Right cardiac atrium (tissue), 5 donors: ENCODE data around the gene GTF3C1. TPM values are rescaled to one million over a fixed set of nuclear protein-coding genes. Genes with fewer than 3 reads are reported as not detected.
"Not testable (repeated sequence)": the region's sequence is repeated elsewhere in the genome, so short reads cannot be mapped to it uniquely, and the experiment has no call there.

Experiments used
- ATAC-seq, 2 donors: fragments of 200-7000 bp; cut with Tn5 transposase; one replicate each; pipeline versions ENCODE4 v1.8.0 to v1.9.1; 2020; ENCODE audit warnings: moderate library complexity in 2 of 2, mild to moderate bottlenecking in 1 of 2
- DNase-seq, 3 donors: peaks; one replicate each; pipeline ENCODE4 v3.0.0-alpha.2; 2020
- H3K27ac ChIP-seq: one replicate; pipeline ENCODE4 v1.5.1; 2013; ENCODE audit warnings: mild to moderate bottlenecking, low read length, control low read depth, moderate library complexity
- H3K27me3 ChIP-seq: one replicate; pipeline ENCODE4 v1.6.1; 2013; ENCODE audit not compliant: control insufficient read depth, insufficient read depth
- H3K4me1 ChIP-seq: one replicate; pipeline ENCODE4 v1.6.1; 2013; ENCODE audit warnings: low read length; ENCODE audit not compliant: control insufficient read depth, insufficient read depth
- H3K4me3 ChIP-seq: one replicate; pipeline ENCODE4 v1.5.1; 2013; ENCODE audit warnings: low read length, control low read depth
- H3K9me3 ChIP-seq: one replicate; pipeline ENCODE4 v1.6.1; 2013; ENCODE audit warnings: low read length; ENCODE audit not compliant: control insufficient read depth
- WGBS: extraction: QIAGEN DNeasy Blood & Tissue Kit; methylation state at CpG from one replicate; pipeline ENCODE4 v1.1.7; 2013; 5-methylcytosine and 5-hydroxymethylcytosine counted together
- intact Hi-C, 4 donors: fragments of 100-400 bp; cut with DNase I; formaldehyde crosslinking; loops; one replicate each; pipeline versions ENCODE4 v1.11.0 to v1.14.0; 2022 to 2023
- polyA plus RNA-seq: library from polyadenylated mRNA; stranded (reverse); fragments of 200-250 nt; gene quantifications from one replicate; pipeline ENCODE4 v1.2.3, GENCODE V29; 2013
- total RNA-seq, 4 donors: library from RNA; stranded (reverse); fragmentation: NEBNext Ultra II Directional; extraction: Animal tissue kit (Norgen Biotek cat#: 25700); gene quantifications; one replicate each; pipeline ENCODE4 v1.2.1, GENCODE V29; 2021
- donor health status: healthy with polysubstance abuse.
- donor health status: DM: no; HTN: yes; CAD: no.
- donor health status: DM: no; HTN: no; CAD: no.
- donor health status: DM: no; HTN: yes; CAD: no; lungs with severe emphysema.
- donor health status: DM: yes; HTN: yes; CAD: no.

The GTF3C1 gene
- total and polyA plus RNA-seq, 5 donors = 49.0 to 58.6 (median 56.6) TPM

DNA sequence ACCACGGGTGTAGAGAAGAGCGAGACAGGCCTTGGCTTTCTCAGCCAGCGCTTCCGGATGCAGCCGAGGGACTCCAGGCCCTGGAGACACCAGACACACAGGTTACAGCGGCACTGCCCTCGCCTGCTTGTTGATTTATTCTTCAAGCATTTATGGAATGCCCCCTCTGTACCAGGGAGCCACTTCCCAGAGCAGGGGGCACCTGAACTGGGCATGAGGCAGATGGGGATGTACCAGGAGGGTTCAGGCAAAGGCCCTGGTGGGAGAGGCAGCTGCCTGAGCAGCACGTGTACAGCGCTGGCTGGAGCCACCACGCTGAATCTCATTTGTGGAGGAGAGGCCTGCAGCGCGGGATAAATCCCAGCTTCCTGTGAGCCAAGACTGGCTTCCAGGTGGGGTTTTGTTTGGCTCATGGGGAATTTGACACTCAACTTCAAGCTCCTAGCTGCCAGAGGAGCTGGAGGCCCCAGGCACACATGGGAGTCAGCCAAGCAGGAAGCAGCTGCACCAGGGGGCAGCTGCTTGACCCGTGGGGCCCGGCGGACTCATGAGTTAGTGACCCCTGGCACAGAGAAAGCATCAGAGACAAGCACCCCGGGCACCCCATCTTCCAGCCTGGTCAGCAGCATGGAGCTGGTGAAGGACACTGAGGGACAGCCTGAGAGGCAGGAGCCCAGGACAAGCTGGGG lies 88.1 kb downstream of the GTF3C1 start:
- WGBS = 65% methylated on average over 16 of the region's 16 CpGs
- no peak overlapping the region for H3K27ac ChIP-seq
- H3K9me3 ChIP-seq = no peaks in the 10 kb centered on the region
- H3K4me1 ChIP-seq = peaks cover 2% of the 10 kb centered on the region
- intact Hi-C loops = no loop called here
- no peak for ATAC-seq
- no peak overlapping the region for H3K4me3 ChIP-seq
- DNase-seq = peak in 1 of 3 donors; percentile 37
- no peaks in the 10 kb centered on the region for H3K27me3 ChIP-seq

DNA sequence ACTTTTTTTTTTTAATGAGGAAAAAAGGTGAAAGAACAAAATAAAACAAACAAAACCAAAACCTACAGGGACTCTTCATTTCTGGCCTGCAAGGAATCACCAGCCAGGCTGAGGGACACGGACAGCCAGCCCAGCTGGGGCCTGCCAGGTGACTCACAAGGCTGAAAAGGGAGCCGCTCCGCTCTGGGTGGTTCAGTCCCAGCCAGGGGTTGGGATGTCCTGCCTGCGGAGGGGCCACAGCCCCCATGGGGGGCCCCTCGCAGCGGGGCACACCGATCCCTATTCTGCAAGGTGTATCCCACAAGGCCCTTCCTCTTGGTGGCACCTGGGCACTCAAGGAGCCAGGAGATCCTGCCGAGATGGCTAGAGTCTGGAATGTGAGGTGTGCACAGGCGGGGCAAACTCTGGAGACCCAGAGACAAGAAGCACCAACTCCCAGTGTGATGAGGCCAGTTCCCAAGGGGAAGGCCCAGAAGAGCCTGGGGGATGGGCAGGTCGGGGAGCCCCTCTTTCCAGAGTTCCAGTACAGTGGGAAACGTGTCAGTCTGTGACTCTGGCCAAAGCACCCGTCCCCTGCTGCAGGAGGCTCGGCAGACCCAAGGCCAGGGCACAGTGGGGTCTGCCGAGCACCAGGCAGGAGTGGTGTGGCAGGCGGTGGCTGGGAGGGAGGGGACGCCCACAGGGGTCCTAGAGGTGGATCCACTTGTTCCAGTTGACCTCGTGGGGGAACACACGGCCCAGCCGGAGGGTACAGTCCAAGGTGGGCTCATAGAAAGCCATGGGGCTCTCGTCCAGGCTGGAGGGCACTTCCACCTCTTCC lies 88.8 kb downstream of the GTF3C1 start:
- WGBS = 72% methylated on average over 20 of the region's 20 CpGs
- no peaks in the 10 kb centered on the region for H3K9me3 ChIP-seq
- peaks cover 2% of the 10 kb centered on the region for H3K4me1 ChIP-seq
- H3K4me3 ChIP-seq = no peak overlapping the region
- H3K27me3 ChIP-seq = no peaks in the 10 kb centered on the region
- no peak for DNase-seq
- H3K27ac ChIP-seq = no peak overlapping the region
- ATAC-seq = peak in 1 of 2 donors; percentile 19
- intact Hi-C loops = no loop called here

DNA sequence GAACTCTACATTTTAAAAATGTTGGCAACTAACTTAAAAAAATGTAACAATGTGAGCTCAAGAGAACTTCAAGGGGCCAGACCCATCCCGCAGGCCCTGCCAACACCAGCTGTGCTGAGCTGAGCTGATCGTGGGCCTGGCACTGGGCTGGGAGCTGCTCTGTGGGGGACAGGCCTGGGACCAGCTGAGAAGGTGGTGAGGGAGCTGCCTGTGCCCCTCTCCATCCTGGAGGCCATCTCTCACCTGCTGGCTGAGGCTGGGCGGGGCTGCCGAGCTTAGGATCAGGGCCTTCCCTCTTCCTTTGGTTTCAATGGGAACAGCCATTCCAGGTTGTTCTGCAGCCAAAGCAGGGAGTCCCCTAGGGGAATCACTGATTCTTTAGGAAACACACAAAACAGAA lies 89.5 kb downstream of the GTF3C1 start:
- no peaks in the 10 kb centered on the region for H3K9me3 ChIP-seq
- WGBS = 47% methylated on average over 4 of the region's 4 CpGs
- peak overlapping the region; percentile 11 for H3K27ac ChIP-seq
- peaks cover 2% of the 10 kb centered on the region for H3K4me1 ChIP-seq
- intact Hi-C loops = no loop called here
- peak in 1 of 2 donors; percentile 7 for ATAC-seq
- no peak for DNase-seq
- H3K27me3 ChIP-seq = no peaks in the 10 kb centered on the region
- H3K4me3 ChIP-seq = no peak overlapping the region

- H3K27ac ChIP-seq = no peak overlapping the region
- intact Hi-C loops = loop anchor here (5.0 to 10.0 kb wide), 6 partner anchors 224 to 1624 kb away; no protein-coding TSS in a partner anchor
- no peak for DNase-seq
- WGBS = 81% methylated on average over 5 of the region's 5 CpGs
- peaks cover 2% of the 10 kb centered on the region for H3K4me1 ChIP-seq
- ATAC-seq = no peak
- no peaks in the 10 kb centered on the region for H3K27me3 ChIP-seq
- H3K4me3 ChIP-seq = no peak overlapping the region
- no peaks in the 10 kb centered on the region for H3K9me3 ChIP-seq
Observed at GRCh38 chr16:27458987-27459688, 90.6 kb downstream of the GTF3C1 start.

DNA sequence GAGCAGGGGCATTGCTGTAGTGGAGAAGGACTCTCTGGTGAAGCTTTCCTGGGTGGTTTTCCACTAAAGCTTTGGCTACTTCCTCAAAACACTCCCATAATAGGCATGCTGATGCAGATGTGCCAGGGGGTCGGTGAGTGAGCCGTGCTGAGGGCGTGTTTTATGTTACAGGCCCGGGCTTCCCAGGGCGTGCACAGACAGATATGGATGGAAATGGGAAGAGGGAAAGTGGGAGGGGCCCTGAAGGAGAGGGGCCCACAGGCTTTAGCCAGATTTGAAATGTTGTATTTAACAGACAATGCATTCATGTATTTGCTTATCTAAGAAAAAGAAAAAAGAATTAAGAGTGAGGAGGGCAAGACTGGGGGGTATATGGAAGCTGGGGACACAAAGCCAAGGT lies 91.5 kb downstream of the GTF3C1 start:
- Histone ChIP-seq H3K27me3 (no peaks in the 10 kb centered on the region), H3K4me1 (peaks cover 2% of the 10 kb centered on the region), H3K9me3 (no peaks in the 10 kb centered on the region), H3K27ac (no peak overlapping the region), H3K4me3 (no peak overlapping the region)
- intact Hi-C loops = loop anchor here (5.0 to 10.0 kb wide), 6 partner anchors 223 to 1623 kb away; no protein-coding TSS in a partner anchor
- ATAC-seq (no peak), DNase-seq (no peak)
- 63% methylated on average over 5 of the region's 5 CpGs for WGBS

DNA sequence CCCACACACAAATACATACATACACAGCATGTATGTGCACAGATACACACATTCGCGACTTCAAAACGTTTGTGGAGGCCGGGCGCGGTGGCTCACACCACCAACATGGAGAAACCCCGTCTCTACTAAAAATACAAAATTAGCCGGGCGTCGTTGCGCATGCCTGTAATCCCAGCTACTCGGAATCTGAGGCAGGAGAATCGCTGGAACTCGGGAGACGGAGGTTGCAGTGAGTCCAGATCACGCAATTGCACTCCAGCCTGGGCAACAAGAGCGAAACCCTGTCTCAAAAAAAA lies 92.2 kb downstream of the GTF3C1 start:
- H3K27ac ChIP-seq, DNase-seq, H3K4me1 ChIP-seq, H3K9me3 ChIP-seq, ATAC-seq, H3K4me3 ChIP-seq, H3K27me3 ChIP-seq: not testable (repeated sequence)
- intact Hi-C loops = loop anchor here (5.0 to 10.0 kb wide), 6 partner anchors 223 to 1623 kb away; no protein-coding TSS in a partner anchor
- WGBS = 87% methylated on average over 17 of the region's 17 CpGs

DNA sequence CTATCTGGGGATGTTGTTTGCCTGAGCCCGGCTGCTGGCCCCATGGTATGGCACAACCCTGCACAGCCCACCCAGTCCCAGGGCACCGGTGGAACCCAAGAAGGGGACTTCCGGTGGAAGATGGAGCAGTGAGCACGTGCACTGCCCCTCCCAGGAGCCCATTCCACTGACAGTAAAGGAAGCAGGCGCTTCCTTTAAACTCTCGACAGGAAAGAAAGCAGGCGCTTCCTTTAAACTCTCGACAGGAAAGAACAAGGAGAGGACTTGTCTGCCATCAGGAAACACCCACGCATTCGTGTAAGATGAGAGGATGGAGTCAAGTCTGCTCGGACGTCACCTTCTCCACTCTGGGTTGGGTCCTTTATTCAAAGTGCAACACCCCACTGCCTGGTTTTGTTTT lies 94.0 kb downstream of the GTF3C1 start:
- WGBS = 36% methylated on average over 12 of the region's 12 CpGs
- no peak overlapping the region for H3K27ac ChIP-seq
- ATAC-seq = peak; percentile 9 to 61

GRCh38 chr16:27453494-27453825 lies 96.3 kb downstream of the GTF3C1 start:
- Histone ChIP-seq H3K27me3 (no peaks in the 10 kb centered on the region), H3K4me3 (no peak overlapping the region), H3K9me3 (no peaks in the 10 kb centered on the region), H3K4me1 (no peaks in the 10 kb centered on the region), H3K27ac (no peak overlapping the region)
- WGBS = 98% methylated on average over 3 of the region's 3 CpGs
- ATAC-seq (no peak), DNase-seq (no peak)
- intact Hi-C loops = loop anchor here (10.0 kb wide), 4 partner anchors 219 to 1619 kb away; no protein-coding TSS in a partner anchor

More for the DNA sequence above, 94.0 kb downstream of the GTF3C1 start:
- no peaks in the 10 kb centered on the region for H3K9me3 ChIP-seq
- no peaks in the 10 kb centered on the region for H3K27me3 ChIP-seq
- intact Hi-C loops = loop anchor here (5.0 to 10.0 kb wide), 6 partner anchors 221 to 1621 kb away; no protein-coding TSS in a partner anchor
- H3K4me1 ChIP-seq = peaks cover 2% of the 10 kb centered on the region
- no peak for DNase-seq
- no peak overlapping the region for H3K4me3 ChIP-seq

GRCh38 chr16:27452569-27453493 lies 96.9 kb downstream of the GTF3C1 start:
- ATAC-seq = no peak
- Histone ChIP-seq H3K27ac (no peak overlapping the region), H3K4me3 (no peak overlapping the region), H3K27me3 (no peaks in the 10 kb centered on the region), H3K9me3 (no peaks in the 10 kb centered on the region), H3K4me1 (no peaks in the 10 kb centered on the region)
- WGBS = 67% methylated on average over 16 of the region's 16 CpGs
- intact Hi-C loops = loop anchor here (10.0 kb wide), 4 partner anchors 218 to 1618 kb away; no protein-coding TSS in a partner anchor
- peak in 2 of 3 donors; percentile 30 to 35 for DNase-seq

GRCh38 chr16:27450196-27450549 lies 99.5 kb downstream of the GTF3C1 start:
- WGBS = 18% methylated on average over 5 of the region's 5 CpGs
- DNase-seq = peak in 1 of 3 donors; percentile 16
- Histone ChIP-seq H3K4me3 (no peak overlapping the region), H3K27ac (no peak overlapping the region), H3K4me1 (no peaks in the 10 kb centered on the region), H3K27me3 (no peaks in the 10 kb centered on the region), H3K9me3 (no peaks in the 10 kb centered on the region)
- intact Hi-C loops = loop anchor here (10.0 kb wide), 4 partner anchors 215 to 1615 kb away; no protein-coding TSS in a partner anchor
- no peak for ATAC-seq
